SK-N-SH treated with all-trans-retinoic acid at 6 μM for 48 hours (cell line): ENCODE measurements around the gene ATP9A.

Source experiments
- ATAC-seq: fragments of 200-7000 bp; cut with Tn5 transposase; 3 replicates; pipeline ENCODE4 v1.9.1; 2020; ENCODE audit warnings: mild to moderate bottlenecking, moderate library complexity
- BACH2 ChIP-seq: fragments of 250-450 bp; sonication (Bioruptor Pico); IDR thresholded peaks from 2 replicates; pipeline ENCODE4 v1.9.0; 2021; ENCODE audit warnings: mild to moderate bottlenecking, borderline replicate concordance
- CSDC2 ChIP-seq: fragments of 250-450 bp; sonication (Bioruptor Pico); IDR thresholded peaks from 2 replicates; pipeline ENCODE4 v1.5.0; 2020; ENCODE audit warnings: mild to moderate bottlenecking, moderate library complexity
- ESRRG ChIP-seq: fragments of 250-450 bp; sonication (Bioruptor Pico); IDR thresholded peaks from 2 replicates; pipeline ENCODE4 v1.6.1; 2021; ENCODE audit warnings: mild to moderate bottlenecking
- GLIS3 ChIP-seq: fragments of 250-450 bp; sonication (Bioruptor Pico); IDR thresholded peaks from 2 replicates; pipeline ENCODE4 v1.5.0; 2020; ENCODE audit warnings: mild to moderate bottlenecking, moderate library complexity
- OSR1 ChIP-seq: fragments of 250-450 bp; sonication (Bioruptor Pico); IDR thresholded peaks from 2 replicates; pipeline ENCODE4 v1.8.0; 2022; ENCODE audit warnings: moderate library complexity, mild to moderate bottlenecking, inconsistent platforms
- PPARA ChIP-seq: fragments of 250-450 bp; sonication (Bioruptor Pico); IDR thresholded peaks from 2 replicates; pipeline ENCODE4 v1.5.0; 2020; ENCODE audit warnings: mild to moderate bottlenecking, borderline replicate concordance
- RARB ChIP-seq: fragments of 250-450 bp; sonication (Bioruptor Pico); IDR thresholded peaks from 2 replicates; pipeline ENCODE4 v1.8.0; 2021; ENCODE audit warnings: mild to moderate bottlenecking, moderate library complexity
- SNAI2 ChIP-seq: fragments of 250-450 bp; sonication (Bioruptor Pico); IDR thresholded peaks from 2 replicates; pipeline ENCODE4 v1.5.0; 2020; ENCODE audit warnings: mild to moderate bottlenecking, moderate library complexity
- TCF4 ChIP-seq: fragments of 250-450 bp; sonication (Bioruptor Pico); IDR thresholded peaks from 2 replicates; pipeline ENCODE4 v1.8.0; 2021; ENCODE audit warnings: mild to moderate bottlenecking, moderate library complexity, borderline replicate concordance
- TOX ChIP-seq: fragments of 250-450 bp; sonication (Bioruptor Pico); IDR thresholded peaks from 2 replicates; pipeline ENCODE4 v1.8.0; 2021; ENCODE audit warnings: mild to moderate bottlenecking, moderate library complexity, borderline replicate concordance
- ZC3H10 ChIP-seq: fragments of 250-450 bp; sonication (Bioruptor Pico); IDR thresholded peaks from 2 replicates; pipeline ENCODE4 v1.5.1; 2021; ENCODE audit warnings: mild to moderate bottlenecking, moderate library complexity
- ZFP3 ChIP-seq: fragments of 250-450 bp; sonication (Bioruptor Pico); IDR thresholded peaks from 2 replicates; pipeline ENCODE4 v1.5.0; 2020; ENCODE audit warnings: mild to moderate bottlenecking, moderate library complexity
- ZFP30 ChIP-seq: fragments of 450-650 bp; formaldehyde crosslinking; IDR thresholded peaks from 2 replicates; pipeline ENCODE4 v1.5.0; 2022; ENCODE audit warnings: mild to moderate bottlenecking, moderate library complexity
- ZNF565 ChIP-seq: fragments of 450-650 bp; formaldehyde crosslinking; conservative IDR thresholded peaks from 2 replicates; pipeline ENCODE4 v1.5.0; 2020; ENCODE audit warnings: low read depth, mild to moderate bottlenecking, moderate library complexity
- ZNF70 ChIP-seq: fragments of 450-650 bp; formaldehyde crosslinking; IDR thresholded peaks from 2 replicates; pipeline ENCODE4 v1.5.0; 2020; ENCODE audit warnings: mild to moderate bottlenecking, moderate library complexity
- ZNF8 ChIP-seq: fragments of 450-650 bp; formaldehyde crosslinking; IDR thresholded peaks from 2 replicates; pipeline ENCODE4 v1.5.0; 2020; ENCODE audit warnings: mild to moderate bottlenecking, moderate library complexity
- TF ChIP-seq, protein P1 (sequence below): fragments of 250-450 bp; sonication (Bioruptor Pico); IDR thresholded peaks from 2 replicates; pipeline ENCODE4 v1.5.0; 2020; ENCODE audit warnings: mild to moderate bottlenecking, moderate library complexity
- TF ChIP-seq, protein P2 (sequence below): fragments of 250-450 bp; sonication (Bioruptor Pico); IDR thresholded peaks from 2 replicates; pipeline ENCODE4 v1.5.1; 2020; ENCODE audit warnings: low read depth, mild to moderate bottlenecking, moderate library complexity
- TF ChIP-seq, protein P3 (sequence below): fragments of 250-450 bp; sonication (Bioruptor Pico); IDR thresholded peaks from 2 replicates; pipeline ENCODE4 v1.8.0; 2021; ENCODE audit warnings: low read depth, mild to moderate bottlenecking, moderate library complexity, borderline replicate concordance
- TF ChIP-seq, protein P4 (sequence below): fragments of 250-450 bp; sonication (Bioruptor Pico); IDR thresholded peaks from 2 replicates; pipeline ENCODE4 v1.8.0; 2020; ENCODE audit warnings: mild to moderate bottlenecking, moderate library complexity, borderline replicate concordance

ATP9A gene

DNA sequence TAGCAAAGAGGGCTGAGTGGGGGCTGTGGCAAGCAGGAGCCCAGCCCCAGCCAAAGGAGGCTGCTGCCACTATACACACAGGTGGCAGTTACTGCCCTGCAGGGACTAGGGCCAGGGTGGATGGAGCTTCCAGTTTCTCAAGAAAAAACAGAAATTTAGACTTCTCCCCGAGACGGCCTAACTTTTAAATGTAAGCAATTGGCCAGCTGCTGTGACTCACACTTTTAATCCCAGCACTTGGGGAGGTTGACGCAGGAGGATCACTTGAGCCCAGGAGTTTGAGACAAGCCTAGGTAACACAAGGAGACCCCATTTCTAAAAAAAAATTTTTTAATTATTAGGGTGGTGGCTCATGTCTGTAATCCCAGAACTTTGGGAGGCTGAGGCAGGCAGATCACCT is 127.4 kb downstream of the ATP9A start:
- TF ChIP-seq GLIS3 (CRISPR knock-in tag) (no peak), ZFP3 (CRISPR knock-in tag) (no peak), TCF4 (CRISPR knock-in tag) (no peak), BACH2 (CRISPR knock-in tag) (no peak), ZNF565 (CRISPR knock-in tag) (no peak), CSDC2 (CRISPR knock-in tag) (no peak), ZFP30 (CRISPR knock-in tag) (no peak)
- TF ChIP-seq, protein P1, sequence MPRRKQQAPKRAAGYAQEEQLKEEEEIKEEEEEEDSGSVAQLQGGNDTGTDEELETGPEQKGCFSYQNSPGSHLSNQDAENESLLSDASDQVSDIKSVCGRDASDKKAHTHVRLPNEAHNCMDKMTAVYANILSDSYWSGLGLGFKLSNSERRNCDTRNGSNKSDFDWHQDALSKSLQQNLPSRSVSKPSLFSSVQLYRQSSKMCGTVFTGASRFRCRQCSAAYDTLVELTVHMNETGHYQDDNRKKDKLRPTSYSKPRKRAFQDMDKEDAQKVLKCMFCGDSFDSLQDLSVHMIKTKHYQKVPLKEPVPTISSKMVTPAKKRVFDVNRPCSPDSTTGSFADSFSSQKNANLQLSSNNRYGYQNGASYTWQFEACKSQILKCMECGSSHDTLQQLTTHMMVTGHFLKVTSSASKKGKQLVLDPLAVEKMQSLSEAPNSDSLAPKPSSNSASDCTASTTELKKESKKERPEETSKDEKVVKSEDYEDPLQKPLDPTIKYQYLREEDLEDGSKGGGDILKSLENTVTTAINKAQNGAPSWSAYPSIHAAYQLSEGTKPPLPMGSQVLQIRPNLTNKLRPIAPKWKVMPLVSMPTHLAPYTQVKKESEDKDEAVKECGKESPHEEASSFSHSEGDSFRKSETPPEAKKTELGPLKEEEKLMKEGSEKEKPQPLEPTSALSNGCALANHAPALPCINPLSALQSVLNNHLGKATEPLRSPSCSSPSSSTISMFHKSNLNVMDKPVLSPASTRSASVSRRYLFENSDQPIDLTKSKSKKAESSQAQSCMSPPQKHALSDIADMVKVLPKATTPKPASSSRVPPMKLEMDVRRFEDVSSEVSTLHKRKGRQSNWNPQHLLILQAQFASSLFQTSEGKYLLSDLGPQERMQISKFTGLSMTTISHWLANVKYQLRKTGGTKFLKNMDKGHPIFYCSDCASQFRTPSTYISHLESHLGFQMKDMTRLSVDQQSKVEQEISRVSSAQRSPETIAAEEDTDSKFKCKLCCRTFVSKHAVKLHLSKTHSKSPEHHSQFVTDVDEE (CRISPR knock-in tag): no peak
- no peak for ATAC-seq

DNA sequence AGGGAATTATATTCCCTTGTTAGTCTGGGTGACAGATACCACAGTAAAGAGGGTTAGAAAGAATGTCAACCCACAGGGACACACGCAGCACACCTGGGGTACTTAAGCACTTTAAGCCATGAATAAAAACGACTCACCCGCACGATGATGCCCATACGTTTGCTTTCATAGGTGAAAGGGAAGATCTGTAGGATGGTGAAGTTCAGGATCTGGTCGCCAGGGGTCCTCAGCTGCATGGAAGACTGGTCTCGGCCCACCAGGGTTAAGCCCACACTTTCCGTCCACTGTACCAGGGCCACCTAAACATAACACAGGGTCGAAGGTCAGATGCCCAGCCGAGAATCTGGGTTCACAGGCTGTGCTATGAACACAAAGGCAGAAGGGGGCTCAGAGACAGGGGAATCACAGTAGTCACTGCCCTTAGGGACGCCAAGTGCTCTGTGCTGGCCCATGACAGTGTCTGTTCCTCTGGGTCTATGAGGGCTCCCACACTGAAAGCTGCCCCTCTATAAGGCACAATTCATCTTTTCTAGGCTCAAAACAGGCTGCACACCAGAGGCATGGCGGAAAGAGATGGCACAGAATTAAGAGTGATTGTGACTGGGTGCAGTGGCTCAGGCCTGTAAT is 128.9 kb downstream of the ATP9A start:
- TF ChIP-seq, protein P2, sequence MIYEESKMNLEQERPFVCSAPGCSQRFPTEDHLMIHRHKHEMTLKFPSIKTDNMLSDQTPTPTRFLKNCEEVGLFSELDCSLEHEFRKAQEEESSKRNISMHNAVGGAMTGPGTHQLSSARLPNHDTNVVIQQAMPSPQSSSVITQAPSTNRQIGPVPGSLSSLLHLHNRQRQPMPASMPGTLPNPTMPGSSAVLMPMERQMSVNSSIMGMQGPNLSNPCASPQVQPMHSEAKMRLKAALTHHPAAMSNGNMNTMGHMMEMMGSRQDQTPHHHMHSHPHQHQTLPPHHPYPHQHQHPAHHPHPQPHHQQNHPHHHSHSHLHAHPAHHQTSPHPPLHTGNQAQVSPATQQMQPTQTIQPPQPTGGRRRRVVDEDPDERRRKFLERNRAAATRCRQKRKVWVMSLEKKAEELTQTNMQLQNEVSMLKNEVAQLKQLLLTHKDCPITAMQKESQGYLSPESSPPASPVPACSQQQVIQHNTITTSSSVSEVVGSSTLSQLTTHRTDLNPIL: no peak
- no peak for TF ChIP-seq TCF4 (CRISPR knock-in tag)
- TF ChIP-seq ZNF70 (CRISPR knock-in tag): no peak
- TF ChIP-seq, protein P3, sequence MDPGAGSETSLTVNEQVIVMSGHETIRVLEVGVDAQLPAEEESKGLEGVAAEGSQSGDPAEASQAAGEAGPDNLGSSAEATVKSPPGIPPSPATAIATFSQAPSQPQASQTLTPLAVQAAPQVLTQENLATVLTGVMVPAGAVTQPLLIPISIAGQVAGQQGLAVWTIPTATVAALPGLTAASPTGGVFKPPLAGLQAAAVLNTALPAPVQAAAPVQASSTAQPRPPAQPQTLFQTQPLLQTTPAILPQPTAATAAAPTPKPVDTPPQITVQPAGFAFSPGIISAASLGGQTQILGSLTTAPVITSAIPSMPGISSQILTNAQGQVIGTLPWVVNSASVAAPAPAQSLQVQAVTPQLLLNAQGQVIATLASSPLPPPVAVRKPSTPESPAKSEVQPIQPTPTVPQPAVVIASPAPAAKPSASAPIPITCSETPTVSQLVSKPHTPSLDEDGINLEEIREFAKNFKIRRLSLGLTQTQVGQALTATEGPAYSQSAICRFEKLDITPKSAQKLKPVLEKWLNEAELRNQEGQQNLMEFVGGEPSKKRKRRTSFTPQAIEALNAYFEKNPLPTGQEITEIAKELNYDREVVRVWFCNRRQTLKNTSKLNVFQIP (CRISPR knock-in tag): no peak
- no peak for TF ChIP-seq ZNF8 (CRISPR knock-in tag)
- no peak for TF ChIP-seq SNAI2 (CRISPR knock-in tag)
- TF ChIP-seq ZFP3 (CRISPR knock-in tag): no peak
- no peak for TF ChIP-seq PPARA (CRISPR knock-in tag)
- no peak for TF ChIP-seq BACH2 (CRISPR knock-in tag)
- TF ChIP-seq CSDC2 (CRISPR knock-in tag): no peak
- TF ChIP-seq, protein P4, sequence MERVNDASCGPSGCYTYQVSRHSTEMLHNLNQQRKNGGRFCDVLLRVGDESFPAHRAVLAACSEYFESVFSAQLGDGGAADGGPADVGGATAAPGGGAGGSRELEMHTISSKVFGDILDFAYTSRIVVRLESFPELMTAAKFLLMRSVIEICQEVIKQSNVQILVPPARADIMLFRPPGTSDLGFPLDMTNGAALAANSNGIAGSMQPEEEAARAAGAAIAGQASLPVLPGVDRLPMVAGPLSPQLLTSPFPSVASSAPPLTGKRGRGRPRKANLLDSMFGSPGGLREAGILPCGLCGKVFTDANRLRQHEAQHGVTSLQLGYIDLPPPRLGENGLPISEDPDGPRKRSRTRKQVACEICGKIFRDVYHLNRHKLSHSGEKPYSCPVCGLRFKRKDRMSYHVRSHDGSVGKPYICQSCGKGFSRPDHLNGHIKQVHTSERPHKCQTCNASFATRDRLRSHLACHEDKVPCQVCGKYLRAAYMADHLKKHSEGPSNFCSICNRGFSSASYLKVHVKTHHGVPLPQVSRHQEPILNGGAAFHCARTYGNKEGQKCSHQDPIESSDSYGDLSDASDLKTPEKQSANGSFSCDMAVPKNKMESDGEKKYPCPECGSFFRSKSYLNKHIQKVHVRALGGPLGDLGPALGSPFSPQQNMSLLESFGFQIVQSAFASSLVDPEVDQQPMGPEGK (CRISPR knock-in tag): no peak
- TF ChIP-seq RARB (CRISPR knock-in tag): no peak
- no peak for TF ChIP-seq ZC3H10
- TF ChIP-seq GLIS3 (CRISPR knock-in tag): no peak
- TF ChIP-seq OSR1 (CRISPR knock-in tag): no peak
- no peak for TF ChIP-seq TOX (CRISPR knock-in tag)
- TF ChIP-seq ZFP30 (CRISPR knock-in tag): no peak
- peak; percentile 94 for ATAC-seq

DNA sequence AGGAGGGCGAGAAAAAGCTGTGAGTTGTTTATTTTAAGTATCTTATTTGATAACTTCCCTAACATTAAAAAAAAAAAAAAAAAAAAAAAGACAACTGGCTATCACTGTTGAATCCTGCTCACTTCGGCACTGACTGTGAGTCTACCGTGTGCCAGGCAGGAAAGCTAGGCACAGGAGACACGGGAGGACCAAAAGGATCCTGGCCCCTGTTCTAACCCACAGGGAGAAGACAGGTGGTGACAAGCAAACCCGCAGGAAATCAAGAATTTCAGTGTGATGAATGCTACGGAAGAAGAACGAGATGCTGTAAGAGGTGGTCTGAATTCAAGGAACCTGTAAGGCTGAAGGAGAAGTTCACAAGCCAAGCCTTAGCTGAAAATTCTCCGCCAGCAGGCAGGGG is 130.9 kb downstream of the ATP9A start:
- no peak for ATAC-seq
- TF ChIP-seq ZC3H10 (no peak), SNAI2 (CRISPR knock-in tag) (no peak), GLIS3 (CRISPR knock-in tag) (no peak), ZNF70 (CRISPR knock-in tag) (no peak), ZFP3 (CRISPR knock-in tag) (no peak), ESRRG (no peak), CSDC2 (CRISPR knock-in tag) (no peak), ZFP30 (CRISPR knock-in tag) (no peak)
- TF ChIP-seq, protein P3 (CRISPR knock-in tag): no peak
- TF ChIP-seq, protein P4 (CRISPR knock-in tag): no peak
